PC-3 (cell line): Measurements from ENCODE around the gene AREL1.

Source experiments
- CTCF ChIP-seq: fragments of 300-600 bp; sonication (generic); conservative IDR thresholded peaks from 2 replicates; pipeline ENCODE4 v1.5.1; 2017; ENCODE audit warnings: antibody characterized with exemption, low read depth, mild to moderate bottlenecking, low read length
- EZH2 ChIP-seq: fragments of 300-600 bp; sonication (generic); IDR thresholded peaks from one replicate; pipeline ENCODE4 v1.6.1; 2017; ENCODE audit warnings: antibody characterized with exemption, mild to moderate bottlenecking, low read length; ENCODE audit not compliant: unreplicated experiment
- EZH2phosphoT487 ChIP-seq: fragments of 300-600 bp; sonication (generic); IDR thresholded peaks from 2 replicates; pipeline ENCODE4 v1.6.1; 2018; ENCODE audit warnings: mild to moderate bottlenecking, antibody characterized with exemption, low read length, borderline replicate concordance

- TF ChIP-seq CTCF = no peak
- no peak for TF ChIP-seq EZH2phosphoT487
- TF ChIP-seq EZH2 = no peak
These were observed 15.9 kb downstream of the AREL1 start for GRCh38 chr14:74697011-74697410.
